HG02973 (cell line): Measurements from ENCODE around the gene CDC27.
"Not testable (repeated sequence)": the region's sequence is repeated elsewhere in the genome, so short reads cannot be mapped to it uniquely, and the experiment has no call there.

Source experiments
- ATAC-seq: cut with Tn5 transposase; IDR thresholded peaks from one replicate; pipeline ENCODE4 v1.9.1; 2021; ENCODE audit warnings: moderate library complexity; ENCODE audit not compliant: unreplicated experiment

The CDC27 gene

DNA sequence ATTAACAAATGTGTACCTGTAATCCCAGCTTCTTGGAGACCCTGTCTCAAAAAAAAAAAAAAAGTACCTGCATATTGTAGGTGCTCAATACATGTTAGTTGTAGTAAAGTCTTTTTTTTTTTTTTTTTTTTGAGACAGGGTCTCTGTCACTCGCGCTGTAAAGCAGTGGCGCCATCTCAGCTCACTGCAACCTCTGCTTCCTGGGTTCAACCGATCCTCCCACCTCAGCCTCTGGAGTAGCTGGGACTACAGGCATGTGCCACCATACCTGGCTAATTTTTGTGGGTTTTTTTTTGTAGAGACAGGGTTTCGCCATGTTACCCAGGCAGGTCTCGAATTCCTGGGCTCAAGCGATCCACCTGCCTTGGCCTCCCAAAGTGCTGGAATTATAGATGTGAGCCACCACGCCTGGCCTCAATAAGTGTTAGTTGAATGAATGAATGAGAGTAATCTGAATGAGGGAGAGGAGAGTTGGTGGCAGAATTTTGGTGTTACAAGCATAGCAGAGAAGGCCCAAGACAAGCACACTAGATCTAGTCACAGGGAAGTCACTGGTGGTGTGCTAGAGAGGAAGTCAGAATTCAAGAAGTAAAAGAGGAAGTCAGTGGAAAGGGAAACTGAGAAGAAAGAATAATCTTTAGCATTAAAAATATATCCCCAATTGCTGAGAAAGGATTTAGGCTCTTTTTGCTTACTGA, 10.7 kb upstream of the CDC27 start:
- no peak for ATAC-seq

GRCh38 chr17:47197821-47198220, 8.7 kb upstream of the CDC27 start:
- ATAC-seq, result no peak

- no peak for ATAC-seq
Observed at GRCh38 chr17:47193931-47194511, 4.9 kb upstream of the CDC27 start.

DNA sequence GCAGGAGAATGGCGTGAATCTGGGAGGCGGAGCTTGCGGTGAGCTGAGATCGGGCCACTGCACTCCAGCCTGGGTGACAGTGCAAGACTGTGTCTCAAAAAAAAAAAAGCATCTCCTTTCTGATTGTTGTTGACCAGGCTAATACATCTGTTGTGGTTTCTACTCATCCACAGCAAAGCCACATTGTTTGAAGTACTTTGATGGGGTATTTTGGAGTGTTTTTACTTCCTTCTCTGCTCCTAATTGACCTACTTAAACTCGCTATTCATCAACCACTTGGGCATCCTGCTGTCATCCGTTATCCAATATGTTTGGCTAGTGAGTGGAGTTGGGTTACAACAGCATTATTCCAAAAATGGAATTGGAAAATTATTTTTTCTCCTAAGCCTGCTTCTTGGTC, 3.5 kb upstream of the CDC27 start:
- ATAC-seq, result no peak

- ATAC-seq, result no peak
Observed at GRCh38 chr17:47190770-47191169, 1.7 kb upstream of the CDC27 start.

- no peak for ATAC-seq
Observed at GRCh38 chr17:47190243-47190642, 1.1 kb upstream of the CDC27 start.

GRCh38 chr17:47189732-47190237, 690 bp upstream of the CDC27 start:
- no peak for ATAC-seq

GRCh38 chr17:47188271-47188875, 722 bp downstream of the CDC27 start:
- no peak for ATAC-seq

DNA sequence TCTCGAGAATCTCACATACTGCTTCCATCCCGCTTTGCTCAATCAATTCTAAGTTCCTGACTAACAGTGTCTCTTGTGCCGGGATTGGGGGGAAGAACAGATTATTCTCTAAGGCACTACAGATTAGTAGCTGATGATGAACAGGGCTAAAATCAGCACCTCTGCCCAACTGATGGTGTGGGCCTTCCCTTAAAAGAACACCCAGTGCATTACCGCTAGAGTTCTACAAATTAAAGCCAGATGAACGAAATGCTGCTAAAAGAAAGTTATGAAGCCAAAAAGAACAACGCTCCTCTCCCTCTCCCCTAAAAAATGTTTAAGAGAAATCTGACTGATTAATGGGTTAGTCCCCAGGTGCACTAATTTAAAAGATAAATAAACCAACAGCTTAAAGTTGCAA, 4.4 kb downstream of the CDC27 start:
- no peak for ATAC-seq

- ATAC-seq, result not testable (repeated sequence)
Observed at GRCh38 chr17:47180988-47181387, 8.1 kb downstream of the CDC27 start.

GRCh38 chr17:47180337-47180736, 8.8 kb downstream of the CDC27 start:
- no peak for ATAC-seq

- ATAC-seq, result no peak
Observed at GRCh38 chr17:47179141-47179540, 10.0 kb downstream of the CDC27 start.

DNA sequence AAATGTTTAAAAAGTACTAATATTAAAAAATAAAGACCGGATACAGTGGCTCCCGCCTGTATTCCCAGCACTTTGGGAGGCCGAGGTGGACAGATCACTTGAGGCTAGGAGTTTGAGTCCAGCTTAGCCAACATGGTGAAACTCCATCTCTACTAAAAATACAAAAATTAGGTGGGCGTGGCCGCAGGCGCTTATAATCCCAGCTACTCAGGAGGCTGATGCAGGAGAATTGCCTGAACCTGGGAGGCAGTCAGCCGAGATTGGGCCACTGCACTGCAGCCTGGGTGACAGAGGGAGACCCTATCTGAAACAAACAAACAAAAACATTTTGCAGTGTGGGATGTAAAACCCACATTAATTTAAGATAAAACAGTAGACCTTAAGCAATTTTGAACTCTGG, 11.8 kb downstream of the CDC27 start:
- ATAC-seq, result no peak

DNA sequence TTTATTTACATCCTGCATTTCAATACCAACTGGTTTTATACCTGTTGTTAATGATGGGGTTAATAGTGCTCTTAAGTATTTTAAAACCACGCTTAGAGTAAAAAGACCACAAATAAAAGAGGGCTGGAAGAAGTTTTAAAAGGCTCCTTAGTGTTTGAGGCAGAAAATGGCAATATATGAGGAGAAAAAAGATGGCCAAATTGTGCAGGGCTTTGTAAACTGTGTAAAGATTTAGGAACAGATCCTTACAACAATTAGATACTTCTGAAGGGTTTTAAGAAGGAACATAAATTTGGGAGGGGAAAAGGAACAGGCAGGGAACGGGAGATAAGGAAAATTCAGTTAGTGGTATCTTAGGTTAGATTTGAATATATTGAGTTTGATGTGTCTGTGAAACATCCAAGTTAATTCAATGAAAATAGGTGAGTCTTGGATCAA, 12.7 kb downstream of the CDC27 start:
- no peak for ATAC-seq

DNA sequence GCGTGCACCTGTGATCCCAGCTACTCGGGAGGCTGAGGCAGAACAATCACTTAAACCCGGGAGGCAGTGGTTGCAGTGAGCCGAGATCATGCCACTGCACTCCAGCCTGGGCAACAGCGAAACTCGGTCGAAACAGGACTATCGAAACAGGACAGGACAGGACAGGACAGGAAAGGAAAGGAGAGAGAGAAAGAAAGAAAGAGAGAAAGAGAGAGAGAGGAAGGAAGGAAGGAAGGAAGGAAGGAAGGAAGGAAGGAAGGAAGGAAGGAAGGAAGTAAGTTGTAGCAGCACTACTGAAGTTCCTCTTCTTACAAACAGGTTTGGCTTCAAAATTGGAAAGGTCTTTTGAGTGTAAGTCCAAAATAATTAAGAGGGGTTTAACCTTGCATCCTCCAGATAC, 14.3 kb downstream of the CDC27 start:
- not testable (repeated sequence) for ATAC-seq

GRCh38 chr17:47172696-47173565, 16.2 kb downstream of the CDC27 start:
- ATAC-seq, result no peak

- no peak for ATAC-seq
Observed at GRCh38 chr17:47170710-47171109, 18.4 kb downstream of the CDC27 start.

- not testable (repeated sequence) for ATAC-seq
Observed at GRCh38 chr17:47168896-47169295, 20.2 kb downstream of the CDC27 start.

DNA sequence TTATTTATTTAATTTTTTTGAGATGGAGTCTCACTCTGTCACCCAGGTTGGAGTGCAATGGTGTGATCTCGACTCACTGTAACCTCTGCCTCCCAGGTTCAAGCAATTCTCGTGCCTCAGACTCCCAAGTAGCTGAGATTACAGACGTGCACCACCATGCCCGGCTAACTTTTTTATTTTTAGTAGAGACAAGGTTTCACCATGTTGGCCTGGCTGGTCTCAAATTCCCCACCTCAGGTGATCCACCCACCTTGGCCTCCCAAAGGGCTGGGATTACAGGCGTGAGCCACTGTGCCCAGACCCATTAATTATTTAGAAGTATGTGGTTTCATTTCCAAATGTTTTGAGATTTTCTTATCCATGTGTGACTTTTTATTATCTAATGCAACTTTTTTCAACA, 22.2 kb downstream of the CDC27 start:
- not testable (repeated sequence) for ATAC-seq

- ATAC-seq, result no peak
Observed at GRCh38 chr17:47165137-47165536, 24.0 kb downstream of the CDC27 start.

DNA sequence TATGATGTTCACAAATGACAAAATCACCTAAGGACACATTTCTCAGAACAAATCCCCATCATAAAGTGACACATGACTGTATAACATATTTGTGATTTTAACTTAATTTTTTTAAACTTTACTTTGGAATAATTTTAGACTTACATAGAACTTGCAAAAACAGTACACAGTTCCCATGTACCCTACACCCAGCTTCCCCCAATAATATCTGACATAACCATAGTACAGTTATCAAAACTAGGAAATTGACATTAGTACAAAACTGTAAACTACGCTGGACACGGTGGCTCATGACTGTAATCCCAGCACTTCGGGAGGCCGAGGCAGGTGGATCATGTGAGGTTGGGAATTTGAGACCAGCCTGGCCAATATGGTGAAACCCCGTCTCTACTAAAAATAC, 24.8 kb downstream of the CDC27 start:
- no peak for ATAC-seq
